Thyroid gland (tissue), 4 donors: Measurements from ENCODE around the gene MRPL22.

ENCODE experiments used
- CTCF ChIP-seq, 6 experiments: fragments of 200-600 bp in 3 of 6; fragments of 450-650 bp in 3 of 6; sonication (generic) in 3 of 6; IDR thresholded peaks; one replicate each; pipeline ENCODE4 v1.5.1; 2016 to 2019; ENCODE audit warnings: antibody characterized with exemption in 6 of 6, mild to moderate bottlenecking in 2 of 6, inconsistent platforms in 1 of 6, moderate library complexity in 1 of 6
- POLR2A ChIP-seq, 2 donors: fragments of 450-650 bp; IDR thresholded peaks; one replicate each; pipeline ENCODE4 v1.6.1; 2017; ENCODE audit warnings: antibody characterized with exemption in 2 of 2, mild to moderate bottlenecking in 2 of 2, moderate library complexity in 1 of 2

DNA sequence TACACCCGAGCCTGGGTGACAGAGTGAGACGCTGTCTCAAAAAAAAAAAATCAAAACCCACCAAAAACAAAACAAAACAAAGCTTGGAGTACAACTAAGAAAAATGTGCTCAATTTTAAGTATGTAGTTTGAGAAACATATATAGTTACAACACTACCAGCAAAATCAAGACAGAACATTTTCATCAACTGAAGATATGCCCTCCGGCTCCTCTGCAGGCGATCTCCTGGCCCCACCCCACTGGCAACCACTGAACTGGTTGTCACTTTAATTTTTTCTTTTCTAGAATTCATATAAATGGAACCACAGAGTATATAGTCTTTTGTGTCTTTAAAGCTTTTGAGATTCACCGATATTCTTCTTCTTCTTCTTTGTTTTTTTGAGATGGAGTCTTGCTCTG is 47.5 kb upstream of the MRPL22 start:
- TF ChIP-seq CTCF (IDR thresholded peaks at IDR 0.05) = no peak
- TF ChIP-seq POLR2A (IDR thresholded peaks at IDR 0.05) = no peak
